ENCODE measurements around the gene ARHGEF10L. TPM values are rescaled to one million over a fixed set of nuclear protein-coding genes. Genes with fewer than 3 reads are reported as not detected.
A peak's percentile ranks its signal among the peaks of the same experiment; 100 is the strongest.

The ARHGEF10L gene
- total and polyA plus RNA-seq, 4 donors, result 15.0 to 43.4 (median 24.3) TPM

DNA sequence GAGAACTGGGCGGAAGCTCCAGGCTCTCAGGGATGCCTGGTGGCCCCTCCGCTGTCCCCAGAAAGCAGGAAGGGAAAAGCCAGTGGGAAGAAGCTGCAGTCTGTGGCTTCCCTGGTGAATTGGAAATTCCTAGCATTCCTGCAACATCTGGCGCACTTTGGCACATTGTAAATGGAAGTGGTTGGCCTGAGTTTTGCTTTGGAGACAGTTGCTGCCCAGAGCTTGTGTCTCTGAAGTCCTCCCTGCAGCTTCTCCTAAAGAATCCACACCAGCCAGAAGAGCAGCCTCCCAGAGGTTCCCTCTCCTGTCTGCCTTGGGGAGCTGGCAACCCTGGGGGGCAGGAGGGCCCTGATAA is 48.2 kb downstream of the ARHGEF10L start:
- ATAC-seq (ENCODE audit: insufficient read depth, low FRiP score) (no peak), DNase-seq (peak; percentile 74 to 84 (median 79))
- peaks cover 0 to 2% (median 0%) of the 10 kb centered on the region in 4 donors for H3K36me3 ChIP-seq (ENCODE audit: control insufficient read depth in 4 of 4, insufficient read depth in 4 of 4, low read length in 4 of 4)
- H3K4me3 ChIP-seq, result no peak overlapping the region
- no peak overlapping the region for H3K9ac ChIP-seq (ENCODE audit: insufficient read depth in 1 of 2, low read length in 2 of 2)
- TF ChIP-seq, protein P1, sequence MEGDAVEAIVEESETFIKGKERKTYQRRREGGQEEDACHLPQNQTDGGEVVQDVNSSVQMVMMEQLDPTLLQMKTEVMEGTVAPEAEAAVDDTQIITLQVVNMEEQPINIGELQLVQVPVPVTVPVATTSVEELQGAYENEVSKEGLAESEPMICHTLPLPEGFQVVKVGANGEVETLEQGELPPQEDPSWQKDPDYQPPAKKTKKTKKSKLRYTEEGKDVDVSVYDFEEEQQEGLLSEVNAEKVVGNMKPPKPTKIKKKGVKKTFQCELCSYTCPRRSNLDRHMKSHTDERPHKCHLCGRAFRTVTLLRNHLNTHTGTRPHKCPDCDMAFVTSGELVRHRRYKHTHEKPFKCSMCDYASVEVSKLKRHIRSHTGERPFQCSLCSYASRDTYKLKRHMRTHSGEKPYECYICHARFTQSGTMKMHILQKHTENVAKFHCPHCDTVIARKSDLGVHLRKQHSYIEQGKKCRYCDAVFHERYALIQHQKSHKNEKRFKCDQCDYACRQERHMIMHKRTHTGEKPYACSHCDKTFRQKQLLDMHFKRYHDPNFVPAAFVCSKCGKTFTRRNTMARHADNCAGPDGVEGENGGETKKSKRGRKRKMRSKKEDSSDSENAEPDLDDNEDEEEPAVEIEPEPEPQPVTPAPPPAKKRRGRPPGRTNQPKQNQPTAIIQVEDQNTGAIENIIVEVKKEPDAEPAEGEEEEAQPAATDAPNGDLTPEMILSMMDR (IDR thresholded peaks at IDR 0.05; ENCODE audit: control extremely low read depth, extremely low read depth), result no peak
- peaks cover 0 to 21% (median 5%) of the 10 kb centered on the region in 5 donors for H3K4me1 ChIP-seq (ENCODE audit: control insufficient read depth in 5 of 5, insufficient read depth in 5 of 5, low read length in 5 of 5)
- H3K27ac ChIP-seq (ENCODE audit: low read depth in 1 of 2, low read length in 1 of 2), result peak overlapping the region; percentile 27 to 28
- H3K27me3 ChIP-seq (ENCODE audit: control insufficient read depth in 3 of 3, insufficient read depth in 3 of 3, low read length in 2 of 3), result no peaks in the 10 kb centered on the region
- WGBS, 2 donors, result 73 to 86% methylated on average over 3 of the region's 3 CpGs
- H3K9me3 ChIP-seq (ENCODE audit: control insufficient read depth in 4 of 4, insufficient read depth in 3 of 4, low read length in 3 of 4), result no peaks in the 10 kb centered on the region

DNA sequence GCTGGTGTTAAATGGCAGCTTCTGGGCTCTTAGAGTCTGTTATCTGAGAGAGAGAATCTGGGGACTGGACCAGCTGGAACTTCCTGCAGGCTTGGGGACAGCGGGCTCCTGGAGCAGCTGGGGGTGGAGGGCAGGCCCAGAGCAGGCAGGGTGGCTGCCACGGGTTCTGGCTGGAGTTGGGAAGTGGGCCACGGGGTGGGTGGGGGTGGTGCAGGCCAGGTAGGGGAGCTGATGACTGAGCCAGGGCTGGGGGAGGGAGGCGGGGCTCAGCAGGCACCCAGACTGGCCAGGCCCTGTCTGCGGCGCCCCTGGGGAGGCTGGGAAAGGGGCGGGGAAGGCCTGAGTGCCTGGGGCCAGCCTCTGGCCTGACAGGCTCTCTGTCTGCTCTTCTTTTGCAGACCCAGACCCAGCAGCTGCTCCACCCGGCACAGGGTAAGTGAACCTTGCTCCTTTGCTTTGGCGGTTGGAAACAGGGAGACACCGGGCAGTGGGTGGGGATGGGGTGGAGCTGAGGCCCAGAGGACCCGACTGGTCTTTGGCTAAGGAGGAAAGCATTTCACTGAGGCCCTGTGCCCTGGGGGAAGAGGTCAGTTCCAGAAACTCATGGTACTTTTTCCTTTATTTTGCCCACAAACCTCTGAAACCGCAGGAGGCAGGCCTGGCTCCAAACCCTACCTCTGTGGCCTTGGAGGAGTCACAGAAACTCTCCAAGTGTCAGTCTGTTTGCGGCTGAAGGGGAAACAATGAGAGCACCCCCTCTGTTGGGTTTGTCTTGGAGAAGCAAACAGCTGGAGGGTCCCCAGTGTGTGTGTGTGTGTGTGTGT is 48.8 kb downstream of the ARHGEF10L start:
- no peak for ATAC-seq (ENCODE audit: insufficient read depth, low FRiP score)
- Histone ChIP-seq H3K4me1 (ENCODE audit: control insufficient read depth in 5 of 5, insufficient read depth in 5 of 5, low read length in 5 of 5) (peaks cover 0 to 21% (median 5%) of the 10 kb centered on the region in 5 donors), H3K9ac (ENCODE audit: insufficient read depth in 1 of 2, low read length in 2 of 2) (peak overlapping the region in 1 of 2 donors; percentile 53), H3K36me3 (ENCODE audit: control insufficient read depth in 4 of 4, insufficient read depth in 4 of 4, low read length in 4 of 4) (peaks cover 0 to 2% (median 0%) of the 10 kb centered on the region in 4 donors), H3K9me3 (ENCODE audit: control insufficient read depth in 4 of 4, insufficient read depth in 3 of 4, low read length in 3 of 4) (no peaks in the 10 kb centered on the region), H3K27me3 (ENCODE audit: control insufficient read depth in 3 of 3, insufficient read depth in 3 of 3, low read length in 2 of 3) (no peaks in the 10 kb centered on the region), H3K27ac (ENCODE audit: low read depth in 1 of 2, low read length in 1 of 2) (peak overlapping the region; percentile 76 to 80), H3K4me3 (no peak overlapping the region)
- TF ChIP-seq, protein P1 (IDR thresholded peaks at IDR 0.05; ENCODE audit: control extremely low read depth, extremely low read depth), result no peak
- WGBS, 2 donors, result 37 to 52% methylated on average over 13 of the region's 13 CpGs
- DNase-seq, result peak; percentile 39 to 68 (median 61)

DNA sequence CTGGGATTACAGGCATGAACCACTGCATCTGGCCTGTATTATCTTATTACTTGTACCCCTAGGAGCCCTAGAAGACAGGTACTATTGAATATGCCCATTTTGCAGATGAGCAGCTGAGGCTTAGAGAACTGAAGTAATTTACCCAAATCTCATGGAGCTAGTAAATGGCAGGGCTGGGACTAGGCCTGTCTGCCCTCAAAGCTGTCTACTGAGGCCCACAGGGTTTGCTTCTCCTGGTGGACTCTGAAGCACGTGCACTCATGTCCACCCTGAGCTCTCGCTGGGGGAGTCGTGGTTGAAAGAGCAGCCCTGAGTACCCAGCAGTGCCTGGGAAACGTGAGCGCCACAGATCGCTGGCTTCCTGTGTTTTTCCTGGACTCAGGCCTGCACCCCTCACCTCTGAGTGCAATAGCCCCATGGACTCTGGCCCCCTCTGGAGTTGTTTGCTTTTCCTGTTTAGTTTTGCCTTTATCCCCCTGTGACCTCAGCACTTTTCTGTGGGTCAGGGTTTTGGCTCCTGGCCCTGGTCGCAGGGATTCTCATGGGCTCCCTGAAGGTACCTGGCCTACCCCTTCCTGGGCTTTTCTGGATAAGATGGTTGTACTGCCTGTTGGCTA is 52.4 kb downstream of the ARHGEF10L start:
- DNase-seq, result no peak
- no peak overlapping the region for H3K4me3 ChIP-seq
- WGBS, 2 donors, result 45 to 61% methylated on average over 7 of the region's 7 CpGs
- TF ChIP-seq, protein P1 (IDR thresholded peaks at IDR 0.05; ENCODE audit: control extremely low read depth, extremely low read depth), result no peak
- peaks cover 0 to 2% (median 0%) of the 10 kb centered on the region in 4 donors for H3K36me3 ChIP-seq (ENCODE audit: control insufficient read depth in 4 of 4, insufficient read depth in 4 of 4, low read length in 4 of 4)
- H3K4me1 ChIP-seq (ENCODE audit: control insufficient read depth in 5 of 5, insufficient read depth in 5 of 5, low read length in 5 of 5), result peaks cover 0 to 20% (median 5%) of the 10 kb centered on the region in 5 donors
- H3K9me3 ChIP-seq (ENCODE audit: control insufficient read depth in 4 of 4, insufficient read depth in 3 of 4, low read length in 3 of 4), result no peaks in the 10 kb centered on the region
- H3K27ac ChIP-seq (ENCODE audit: low read depth in 1 of 2, low read length in 1 of 2), result no peak overlapping the region
- no peak overlapping the region for H3K9ac ChIP-seq (ENCODE audit: insufficient read depth in 1 of 2, low read length in 2 of 2)
- ATAC-seq (ENCODE audit: insufficient read depth, low FRiP score), result no peak
- H3K27me3 ChIP-seq (ENCODE audit: control insufficient read depth in 3 of 3, insufficient read depth in 3 of 3, low read length in 2 of 3), result no peaks in the 10 kb centered on the region

Data from lung (tissue), 12 donors.